GM21447 (cell line): ENCODE results near the gene ADAMTS12.
"Not testable (repeated sequence)": the region's sequence is repeated elsewhere in the genome, so short reads cannot be mapped to it uniquely, and the experiment has no call there.

Experiments
- ATAC-seq: cut with Tn5 transposase; IDR thresholded peaks from one replicate; pipeline ENCODE4 v1.9.1; 2021; ENCODE audit not compliant: unreplicated experiment

Gene ADAMTS12

DNA sequence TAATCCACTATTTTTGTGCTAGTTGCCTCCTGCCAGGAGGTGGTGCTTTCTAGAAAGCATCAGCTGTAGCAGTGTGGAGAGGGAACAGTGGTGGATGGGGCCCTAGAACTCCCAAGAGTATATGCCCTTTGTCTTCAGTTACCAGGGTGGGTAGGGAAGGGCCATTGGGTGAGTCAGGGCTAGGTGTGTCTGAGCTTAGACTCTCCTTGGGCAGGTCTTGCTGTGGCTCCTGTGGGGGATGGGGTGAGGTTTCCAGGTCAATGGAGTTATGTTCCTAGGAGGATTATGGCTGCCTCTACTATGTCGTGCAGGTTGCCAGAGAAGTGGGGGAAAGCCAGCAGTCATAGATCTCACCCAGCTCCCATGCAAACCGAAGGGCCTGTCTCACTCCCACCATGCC, 11.3 kb upstream of the ADAMTS12 start:
- no peak for ATAC-seq

- no peak for ATAC-seq
Measured at GRCh38 chr5:33901156-33901555, 9.4 kb upstream of the ADAMTS12 start.

- ATAC-seq, result no peak
Measured at GRCh38 chr5:33894566-33894965, 2.8 kb upstream of the ADAMTS12 start.

DNA sequence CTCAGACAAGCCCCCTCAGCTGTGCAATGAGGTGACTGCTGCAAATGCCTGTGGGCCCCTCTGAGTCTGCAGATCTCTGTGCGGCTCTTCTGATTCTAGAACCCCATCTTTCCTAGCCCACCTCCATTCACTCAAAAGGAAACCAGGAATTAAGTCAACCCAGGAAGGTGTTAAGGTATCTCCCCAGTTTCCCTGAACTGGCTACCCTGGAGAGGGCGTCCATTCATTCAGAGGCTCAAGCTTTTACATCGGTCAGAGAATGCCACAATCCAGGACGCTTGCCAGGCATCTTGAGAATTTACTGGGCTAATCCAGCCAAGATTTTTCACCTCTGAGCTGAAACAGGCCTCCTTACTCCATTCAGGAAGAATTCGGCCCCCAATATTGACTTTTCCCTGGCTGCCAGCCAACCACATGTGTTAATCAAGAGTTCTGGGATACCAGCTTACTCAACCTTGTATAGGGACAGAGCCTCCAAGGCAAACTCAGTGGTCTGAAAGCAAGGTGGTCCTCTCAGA, 889 bp upstream of the ADAMTS12 start:
- no peak for ATAC-seq

DNA sequence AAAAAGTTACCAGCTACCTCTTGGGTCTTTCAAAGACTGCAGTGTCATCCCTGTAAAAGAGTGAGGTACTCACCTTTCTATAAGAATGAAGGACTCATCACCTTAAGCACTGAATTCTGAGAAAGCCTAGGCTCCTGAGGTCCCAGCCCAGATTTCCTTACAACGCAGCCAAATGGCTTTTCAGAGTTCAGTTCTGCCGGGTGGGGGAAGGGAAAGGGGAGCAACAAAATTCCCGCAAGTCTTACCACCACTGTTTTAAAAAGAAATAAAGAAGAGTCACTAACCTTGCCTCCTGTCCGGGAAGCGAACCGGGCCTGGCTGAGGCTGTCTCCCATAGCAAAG, 373 bp downstream of the ADAMTS12 start:
- ATAC-seq, result no peak

DNA sequence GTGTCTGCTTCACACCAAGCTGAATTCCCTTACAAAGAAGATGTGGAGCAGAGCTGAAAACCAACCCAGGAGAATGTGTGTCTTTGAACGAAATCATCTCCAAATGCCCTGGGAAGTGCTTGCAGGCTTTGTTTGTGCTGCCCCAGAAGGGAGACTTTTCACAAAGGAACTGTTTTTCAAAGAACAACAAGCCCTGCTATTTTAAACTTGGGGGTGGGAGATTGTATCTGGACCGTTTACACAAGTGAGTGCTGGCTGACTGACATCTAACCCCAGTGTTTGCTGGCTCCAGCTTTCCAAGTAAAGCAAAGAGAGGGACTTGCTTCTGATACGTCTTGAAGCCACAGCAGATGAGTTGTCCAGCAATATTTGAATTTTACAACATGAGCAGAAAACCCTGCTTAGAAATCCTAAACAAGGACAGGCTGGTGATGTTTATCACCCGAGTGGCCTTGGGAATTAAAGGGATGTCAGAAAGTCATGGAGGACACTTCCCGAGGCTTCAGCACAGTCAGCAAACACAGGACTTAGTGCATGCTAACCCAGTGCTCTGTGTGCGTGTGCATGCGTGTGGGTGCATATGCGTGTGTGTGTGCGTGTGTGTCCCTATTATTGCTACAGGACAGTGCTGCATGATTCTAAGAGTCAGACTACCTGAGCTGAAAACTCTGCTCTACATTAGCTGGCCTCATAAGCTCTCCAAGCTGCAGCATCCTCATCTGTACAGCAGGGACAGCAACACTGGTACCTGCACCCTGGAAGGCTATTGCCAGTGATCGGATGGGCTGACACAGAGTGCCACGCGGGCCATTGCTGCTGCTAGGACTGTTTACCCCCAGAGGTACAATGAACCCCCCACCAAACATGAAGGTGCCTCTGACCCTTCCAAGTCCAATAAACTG, 1.4 kb downstream of the ADAMTS12 start:
- ATAC-seq, result no peak

- ATAC-seq, result no peak
Measured at GRCh38 chr5:33888587-33888986, 3.2 kb downstream of the ADAMTS12 start.

DNA sequence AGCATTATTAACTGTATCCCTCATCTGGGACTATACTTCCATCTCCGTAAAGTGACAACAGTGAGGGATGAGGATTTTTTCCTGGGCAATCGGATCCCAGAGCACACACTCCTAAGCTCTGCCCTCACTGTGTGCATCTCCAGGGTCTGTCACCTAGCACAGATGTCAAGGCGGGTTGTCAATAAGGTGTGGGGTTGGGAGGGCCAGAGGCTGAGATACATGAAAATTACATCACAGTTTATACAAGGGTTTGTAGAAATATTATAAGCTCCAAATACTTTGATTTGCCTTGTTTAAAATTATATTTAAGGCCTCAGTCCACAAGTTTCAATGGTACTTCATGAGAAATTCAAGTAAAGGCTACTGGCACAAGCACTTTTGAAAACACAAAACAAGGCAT, 4.5 kb downstream of the ADAMTS12 start:
- ATAC-seq, result no peak

DNA sequence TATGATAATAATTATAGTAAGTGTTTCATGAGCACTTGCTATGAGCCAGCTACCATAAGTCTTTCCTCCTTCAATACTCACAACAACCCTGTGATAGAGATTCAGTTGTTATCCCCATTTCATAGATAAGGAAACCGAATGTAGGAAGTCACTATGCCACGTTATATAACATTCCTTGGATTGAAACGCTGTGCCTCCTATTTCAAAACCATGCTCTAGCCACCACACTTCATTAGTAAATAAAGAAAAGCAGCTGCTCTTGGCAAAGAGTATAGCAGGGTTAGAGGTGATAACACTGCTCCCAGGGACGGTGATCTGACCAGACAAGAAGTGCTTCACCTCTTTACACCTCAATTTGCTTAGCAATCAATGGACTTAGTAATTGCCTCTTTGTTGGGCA, 5.5 kb downstream of the ADAMTS12 start:
- ATAC-seq, result no peak

DNA sequence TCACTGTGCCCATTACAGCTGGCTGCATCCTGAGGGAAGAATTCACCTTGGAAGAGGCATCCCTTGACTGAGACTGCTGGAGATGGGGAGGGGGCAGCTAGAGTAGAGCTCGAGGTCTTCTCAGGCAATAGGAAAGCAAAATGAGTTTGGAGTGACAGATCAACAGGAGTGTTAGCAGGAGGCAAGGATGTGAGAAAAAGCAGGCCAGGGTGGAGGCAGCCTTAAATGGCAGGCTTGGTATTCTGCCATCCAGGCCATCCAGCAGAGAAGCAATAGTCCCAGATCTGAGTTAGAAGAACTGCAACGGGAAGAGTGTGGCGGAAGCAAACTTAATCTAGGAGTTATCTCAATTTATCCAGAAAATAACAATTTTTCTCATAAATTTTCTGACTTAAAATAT, 6.1 kb downstream of the ADAMTS12 start:
- no peak for ATAC-seq

DNA sequence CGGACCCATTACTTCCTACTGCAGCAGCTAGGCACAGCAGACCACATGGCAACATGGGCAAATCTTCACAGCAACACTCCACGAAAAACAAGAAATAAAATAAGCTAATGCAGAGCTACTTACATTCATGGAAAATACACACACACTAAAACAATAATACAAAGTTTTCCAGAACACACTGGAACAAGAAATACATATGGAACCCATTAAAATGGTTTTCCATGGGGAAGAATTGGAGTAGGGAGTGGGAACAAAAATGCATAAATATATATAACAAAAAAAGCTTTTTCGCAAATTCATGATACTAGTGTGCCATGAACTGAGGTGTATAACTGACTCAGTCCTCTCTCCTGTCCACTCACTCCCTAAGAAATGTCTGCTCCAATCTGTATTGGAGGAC, 8.3 kb downstream of the ADAMTS12 start:
- ATAC-seq, result no peak

DNA sequence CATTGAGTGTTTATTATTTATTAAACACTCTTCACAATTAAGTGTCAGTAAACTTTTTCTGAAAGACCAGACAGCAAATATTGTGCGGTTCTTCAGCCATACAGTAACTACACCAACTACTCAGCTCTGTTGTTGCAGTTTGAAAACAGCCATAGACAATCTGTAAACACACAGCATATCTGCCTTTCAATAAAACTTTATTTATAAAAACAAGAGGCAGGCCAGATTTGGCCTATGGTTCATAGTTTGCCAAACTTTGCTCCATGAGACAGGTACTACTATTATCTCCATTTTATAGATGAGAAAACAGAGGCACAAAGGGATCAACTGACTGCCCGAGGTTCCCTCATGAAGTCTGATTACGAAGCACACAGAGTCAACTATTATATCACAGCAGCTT, 11.5 kb downstream of the ADAMTS12 start:
- ATAC-seq, result no peak

DNA sequence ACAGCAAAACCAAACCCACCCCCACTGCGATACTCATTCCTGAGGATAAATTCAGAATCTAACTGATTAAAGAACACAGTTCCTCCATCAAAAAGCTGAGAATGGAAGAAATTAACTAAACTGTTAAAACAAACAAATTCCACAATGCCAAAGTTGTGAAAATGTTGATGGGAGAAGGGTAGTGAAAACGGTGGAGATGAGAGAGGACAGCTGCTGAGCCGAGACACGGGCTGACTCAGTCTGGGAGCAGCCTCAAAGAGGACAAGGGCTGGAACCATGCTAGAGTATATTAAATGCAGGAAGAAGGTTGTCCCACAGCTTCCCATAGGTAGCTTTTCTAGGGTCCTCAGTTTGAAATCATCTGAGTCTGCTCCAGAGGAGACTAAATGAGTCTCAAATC, 14.3 kb downstream of the ADAMTS12 start:
- no peak for ATAC-seq

GRCh38 chr5:33867241-33867640, 24.5 kb downstream of the ADAMTS12 start:
- no peak for ATAC-seq

GRCh38 chr5:33859177-33859576, 32.6 kb downstream of the ADAMTS12 start:
- ATAC-seq, result not testable (repeated sequence)

DNA sequence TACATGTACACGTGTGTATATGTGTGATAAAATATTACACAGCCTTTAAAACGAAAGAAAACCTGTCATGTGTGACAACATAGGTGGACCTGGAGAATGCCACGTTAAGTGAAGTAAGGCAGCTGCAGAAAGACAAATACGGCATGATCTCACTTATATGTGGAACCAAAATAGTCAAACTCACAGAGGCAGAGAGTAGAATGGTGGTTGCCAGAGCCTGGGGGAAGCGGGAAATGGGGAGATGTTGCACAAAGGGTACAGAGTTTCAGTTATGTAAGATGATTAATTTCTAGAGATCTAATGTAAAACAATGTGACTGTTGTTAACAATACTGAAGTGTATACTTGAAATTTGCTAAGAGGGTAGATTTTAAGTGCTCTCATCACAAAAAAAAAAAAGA, 34.8 kb downstream of the ADAMTS12 start:
- no peak for ATAC-seq

GRCh38 chr5:33855396-33855795, 36.4 kb downstream of the ADAMTS12 start:
- ATAC-seq, result no peak

GRCh38 chr5:33854733-33855151, 37.0 kb downstream of the ADAMTS12 start:
- ATAC-seq, result no peak

DNA sequence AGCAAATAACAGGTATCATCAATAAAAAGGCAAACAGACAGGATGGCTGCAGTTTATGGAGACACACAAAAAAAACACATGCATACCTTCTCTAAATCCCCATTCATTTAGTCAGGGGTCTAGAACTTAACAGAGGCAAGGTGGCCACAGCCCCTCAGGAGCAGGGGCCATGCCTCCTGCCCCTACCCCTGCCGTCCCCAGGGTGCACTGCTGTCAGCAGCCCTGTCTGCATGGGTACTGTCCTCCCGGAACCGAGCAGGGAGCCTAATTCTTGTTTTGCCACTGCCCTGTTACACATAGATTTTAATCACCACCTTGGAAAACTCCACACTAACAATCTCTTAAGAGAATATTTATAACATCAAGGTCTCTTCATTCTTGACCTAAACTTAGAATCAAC, 39.0 kb downstream of the ADAMTS12 start:
- no peak for ATAC-seq

DNA sequence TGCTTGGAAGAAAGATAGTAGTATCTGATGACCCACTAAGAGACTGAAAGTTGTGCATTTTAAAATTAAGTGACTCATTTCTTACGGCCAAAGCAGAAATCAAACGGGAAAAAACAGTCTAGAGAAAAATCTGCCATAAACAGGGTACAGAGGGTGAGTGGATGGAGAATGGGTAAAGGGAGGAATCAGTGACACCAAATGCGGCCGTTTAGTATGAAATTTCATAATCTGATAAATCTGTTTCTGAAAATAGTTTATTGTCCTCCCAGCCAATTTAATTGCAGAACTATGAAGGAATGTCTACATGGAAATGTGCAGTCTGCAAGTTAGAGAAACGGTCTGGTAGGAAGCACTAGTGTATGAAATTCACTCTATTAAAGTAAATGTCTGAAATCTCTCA, 39.5 kb downstream of the ADAMTS12 start:
- ATAC-seq, result no peak

GRCh38 chr5:33850100-33850594, 41.6 kb downstream of the ADAMTS12 start:
- ATAC-seq, result peak; percentile 96

DNA sequence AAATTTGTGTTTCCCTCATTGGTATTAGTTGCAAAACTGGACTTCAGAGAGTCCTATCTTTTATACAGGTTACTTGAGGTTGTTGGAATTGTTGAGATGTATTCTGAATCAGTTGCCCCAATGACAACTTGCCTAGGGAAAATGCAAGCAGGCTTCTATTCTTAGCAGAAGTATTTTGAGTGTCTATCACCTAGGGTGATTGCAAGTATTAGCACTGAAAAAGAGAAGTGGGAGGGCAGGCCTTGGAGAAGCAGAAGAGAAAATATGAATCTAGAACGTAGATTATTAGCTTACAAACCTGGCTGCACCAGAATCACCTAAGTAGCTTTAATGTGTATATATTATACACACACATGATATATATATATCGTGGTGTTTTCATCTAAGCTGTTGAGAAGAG, 43.2 kb downstream of the ADAMTS12 start:
- peak; percentile 29 for ATAC-seq

DNA sequence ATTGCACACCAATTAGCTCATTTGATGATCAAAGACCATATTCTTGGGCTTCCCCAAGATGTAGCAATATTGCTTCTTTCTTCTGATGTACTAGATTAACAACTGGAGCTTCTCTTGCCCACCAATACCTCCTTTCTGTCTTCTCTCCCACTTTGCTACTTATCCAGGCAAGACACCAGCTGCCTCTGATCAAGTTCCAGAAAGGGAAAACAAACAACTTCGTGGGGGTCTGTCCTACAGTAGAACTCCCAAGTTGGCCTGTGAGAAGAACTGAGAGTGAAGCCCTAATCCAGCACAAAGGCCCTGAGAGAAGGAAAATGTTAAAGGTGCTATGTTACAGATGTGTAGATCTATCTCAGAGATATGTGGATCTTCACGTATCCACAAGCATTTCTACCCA, 44.9 kb downstream of the ADAMTS12 start:
- no peak for ATAC-seq
